Panc1 (cell line): ENCODE results near the gene VPS45.

Experiments used
- CTCF ChIP-seq: fragments of 450-650 bp; IDR thresholded peaks from 2 replicates; pipeline ENCODE4 v1.5.1; 2017; ENCODE audit warnings: mild to moderate bottlenecking
- REST ChIP-seq, 2 experiments: IDR thresholded peaks; 2 replicates each; pipeline ENCODE4 v1.6.1; 2011 to 2012; ENCODE audit warnings: low read depth in 2 of 2, control low read depth in 1 of 2, low read length in 1 of 2, mild to moderate bottlenecking in 1 of 2, moderate library complexity in 1 of 2; ENCODE audit not compliant: insufficient read depth in 1 of 2

- TF ChIP-seq CTCF (no peak), REST (IDR thresholded peaks at IDR 0.05; ENCODE audit: insufficient read depth in 1 of 2, low read depth in 2 of 2, low read length in 1 of 2) (no peak)
Measured at GRCh38 chr1:150185481-150185880, 117.9 kb downstream of the VPS45 start.
